DMS 273 (cell line): ENCODE measurements around the gene FAM156B.
"Not testable (repeated sequence)": the region's sequence is repeated elsewhere in the genome, so short reads cannot be mapped to it uniquely, and the experiment has no call there.

ENCODE experiments used
- DNase-seq: peaks from one replicate; lab custom pipeline; 2025; ENCODE audit not compliant: unreplicated experiment; lab: John Stamatoyannopoulos, UW

FAM156B gene

GRCh38 chrX:52896855-52897709 lies at the start of gene FAM156B:
Gene FAM156B (plus strand): TSS chrX:52897330. CDS start chrX:52907226, 9,896 bp downstream.
- DNase-seq, result not testable (repeated sequence)

- no peak for DNase-seq
These were observed 44.8 kb upstream of the FAM156B start for GRCh38 chrX:52852110-52852860.

GRCh38 chrX:52856991-52857525 lies 40.1 kb upstream of the FAM156B start:
- not testable (repeated sequence) for DNase-seq

GRCh38 chrX:52865343-52865998 lies 31.7 kb upstream of the FAM156B start:
- DNase-seq, result no peak

GRCh38 chrX:52867610-52868348 lies 29.4 kb upstream of the FAM156B start, which contains the start of gene XAGE3:
Gene XAGE3 (minus strand): TSS chrX:52868083. CDS start chrX:52867133, 950 bp downstream.
- no peak for DNase-seq

- DNase-seq, result no peak
These were observed 27.1 kb upstream of the FAM156B start for GRCh38 chrX:52870046-52870445.

- DNase-seq, result not testable (repeated sequence)
These were observed 23.3 kb upstream of the FAM156B start for GRCh38 chrX:52873825-52874224.

- no peak for DNase-seq
These were observed 22.5 kb upstream of the FAM156B start for GRCh38 chrX:52874661-52875060.

GRCh38 chrX:52875436-52875835 lies 21.7 kb upstream of the FAM156B start:
- not testable (repeated sequence) for DNase-seq

GRCh38 chrX:52876386-52876785 lies 20.7 kb upstream of the FAM156B start:
- not testable (repeated sequence) for DNase-seq

- not testable (repeated sequence) for DNase-seq
These were observed 9.7 kb upstream of the FAM156B start for GRCh38 chrX:52887459-52887858.

GRCh38 chrX:52888090-52888489 lies 9.0 kb upstream of the FAM156B start:
- DNase-seq, result not testable (repeated sequence)

GRCh38 chrX:52896438-52896837 lies 692 bp upstream of the FAM156B start:
- DNase-seq, result not testable (repeated sequence)

GRCh38 chrX:52905531-52905930 lies 8.4 kb downstream of the FAM156B start:
- DNase-seq, result not testable (repeated sequence)

GRCh38 chrX:52906072-52906471 lies 8.9 kb downstream of the FAM156B start:
- not testable (repeated sequence) for DNase-seq

GRCh38 chrX:52907137-52907536 lies 10.0 kb downstream of the FAM156B start:
- DNase-seq, result not testable (repeated sequence)

GRCh38 chrX:52907900-52908299 lies 10.8 kb downstream of the FAM156B start:
- not testable (repeated sequence) for DNase-seq

GRCh38 chrX:52909313-52909969 lies 12.3 kb downstream of the FAM156B start:
- not testable (repeated sequence) for DNase-seq

GRCh38 chrX:52913681-52914080 lies 16.6 kb downstream of the FAM156B start:
- not testable (repeated sequence) for DNase-seq

GRCh38 chrX:52914704-52915103 lies 17.6 kb downstream of the FAM156B start:
- DNase-seq, result not testable (repeated sequence)
